Measurements from ENCODE around the gene TP53I13. TPM values are rescaled to one million over a fixed set of nuclear protein-coding genes. Genes with fewer than 3 reads are reported as not detected.

TP53I13 gene
- total RNA-seq, 1 experiment from 2014 or later = 28.1 TPM

- no CpG with 5 or more reads among the region's 13 CpGs for WGBS (ENCODE audit: extremely low coverage, insufficient read length, low lambda C conversion rate)
- Histone ChIP-seq H3K23me2 (ENCODE audit: insufficient read length, low read depth, low read length, poor library complexity, severe bottlenecking) (peaks cover 9% of the 10 kb centered on the region), H2BK20ac (ENCODE audit: low read depth, low read length, poor library complexity, severe bottlenecking) (no peak overlapping the region), H4K20me1 (ENCODE audit: control insufficient read depth, insufficient read depth, insufficient read length) (no peaks in the 10 kb centered on the region), H3K14ac (ENCODE audit: insufficient read depth, low read length) (no peak overlapping the region), H3K79me1 (ENCODE audit: insufficient read depth, low read depth, low read length, poor library complexity, severe bottlenecking) (no peaks in the 10 kb centered on the region), H3K79me2 (ENCODE audit: insufficient read depth, low read length) (no peaks in the 10 kb centered on the region), H3K23ac (ENCODE audit: insufficient read length, low read depth, low read length) (no peak overlapping the region), H3K9ac (ENCODE audit: extremely low read depth, insufficient read length, low read length) (no peak overlapping the region), H2BK15ac (ENCODE audit: low read depth, low read length) (no peak overlapping the region), H3T11ph (ENCODE audit: low read length) (no peak overlapping the region), H3K27me3 (ENCODE audit: insufficient read depth, low read length) (peaks cover 11% of the 10 kb centered on the region), H3K27ac (ENCODE audit: insufficient read length, low read depth, low read length) (no peak overlapping the region), H2AK5ac (ENCODE audit: insufficient read length, low read length) (no peak overlapping the region), H2BK120ac (ENCODE audit: low read depth, low read length, poor library complexity, severe bottlenecking) (no peak overlapping the region), H4K91ac (ENCODE audit: insufficient read length, low read depth, low read length) (no peak overlapping the region), H3K4ac (ENCODE audit: low read depth, low read length) (no peak overlapping the region), H4K8ac (replicated peaks; ENCODE audit: insufficient read length, low read depth, low read length) (no peak overlapping the region), H3K9me3 (ENCODE audit: control insufficient read depth, low read depth, low read length) (no peaks in the 10 kb centered on the region), H3K56ac (ENCODE audit: insufficient read length, low read depth, low read length) (no peak overlapping the region), H3K4me1 (ENCODE audit: insufficient read depth, low read length) (no peaks in the 10 kb centered on the region; the same call in 1 of the 2 replicates), H2BK5ac (ENCODE audit: insufficient read length, low read length) (no peak overlapping the region), H2BK12ac (ENCODE audit: insufficient read length, low read depth, low read length) (no peak overlapping the region), H3K4me2 (ENCODE audit: insufficient read depth, insufficient read length, low read length) (peak overlapping the region; percentile 23), H3K18ac (ENCODE audit: insufficient read length, low read depth, low read length) (no peak overlapping the region), H4K5ac (ENCODE audit: insufficient read length, low read depth, low read length) (no peak overlapping the region), H2AFZ (ENCODE audit: low read length) (no peak overlapping the region)
- Mint-ChIP-seq H3K4me1 (peaks cover 21 to 43% of the 10 kb centered on the region in 2 experiments), H3K4me3 (peak overlapping the region; percentile 33 to 71; a peak in 3 of 5 replicates), H3K27ac (no peak overlapping the region), H3K36me3 (ENCODE audit: insufficient read depth in 1 of 3, low read depth in 3 of 3) (peaks cover 2 to 10% (median 8%) of the 10 kb centered on the region in 3 experiments; a peak in 4 of 7 replicates), H3K9me3 (no peaks in the 10 kb centered on the region), H3K27me3 (ENCODE audit: low read depth) (peaks cover 62% of the 10 kb centered on the region)
- DNase-seq = no peak
- TF ChIP-seq CTCF (conservative IDR thresholded peaks at IDR 0.05) = no peak
Observed at GRCh38 chr17:29613856-29614255, 45.4 kb downstream of the TP53I13 start.

Data from H9 (cell line).